Thoracic aorta (tissue), 2 donors: Measurements from ENCODE around the gene SPZ1. TPM values are rescaled to one million over a fixed set of nuclear protein-coding genes. Genes with fewer than 3 reads are reported as not detected.
"Not testable (repeated sequence)": the region's sequence is repeated elsewhere in the genome, so short reads cannot be mapped to it uniquely, and the experiment has no call there.

ENCODE experiments used
- ATAC-seq: fragments of 150-250 bp; one replicate; pipeline ENCODE4 v1.8.0; 2017; ENCODE audit warnings: low read depth; ENCODE audit not compliant: insufficient number of reproducible peaks, low FRiP score
- DNase-seq: peaks from one replicate; pipeline ENCODE4 v3.0.0-alpha.2; 2020; ENCODE audit warnings: low spot score
- H3K27ac ChIP-seq, 2 donors: fragments of 200-600 bp; sonication (generic); 1 replicate in 1 of 2; 2 replicates in 1 of 2; pipeline ENCODE4 v1.5.1; 2016; ENCODE audit warnings: mild to moderate bottlenecking in 2 of 2, moderate library complexity in 2 of 2
- H3K27me3 ChIP-seq: fragments of 200-600 bp; sonication (generic); replicated peaks from 2 replicates; pipeline ENCODE4 v1.6.0; 2016; ENCODE audit warnings: mild to moderate bottlenecking; ENCODE audit not compliant: insufficient read depth
- H3K36me3 ChIP-seq: fragments of 200-600 bp; sonication (generic); one replicate; pipeline ENCODE4 v1.5.1; 2016
- H3K4me1 ChIP-seq, 2 donors: fragments of 200-600 bp; sonication (generic); 1 replicate in 1 of 2; 2 replicates in 1 of 2; pipeline versions ENCODE4 v1.5.1 to v1.6.0; 2016; ENCODE audit warnings: low read depth in 2 of 2, mild to moderate bottlenecking in 1 of 2; ENCODE audit not compliant: control insufficient read depth in 1 of 2
- H3K4me3 ChIP-seq: fragments of 200-600 bp; sonication (generic); 2 replicates; pipeline ENCODE4 v1.5.1; 2016; ENCODE audit warnings: mild to moderate bottlenecking
- H3K9me3 ChIP-seq: fragments of 200-600 bp; sonication (generic); 2 replicates; pipeline ENCODE4 v1.5.1; 2016
- total RNA-seq, 2 donors: library from RNA; depleted of rRNA; stranded (reverse); fragments of >200 nt; gene quantifications; one replicate each; pipeline versions ENCODE4 v1.1.0 to v1.2.3, GENCODE V29; 2016
- TF ChIP-seq, protein P1 (sequence below): fragments of 200-600 bp; sonication (generic); IDR thresholded peaks from one replicate; pipeline ENCODE4 v1.5.1; 2019; ENCODE audit warnings: antibody characterized with exemption

SPZ1 gene, protein sequence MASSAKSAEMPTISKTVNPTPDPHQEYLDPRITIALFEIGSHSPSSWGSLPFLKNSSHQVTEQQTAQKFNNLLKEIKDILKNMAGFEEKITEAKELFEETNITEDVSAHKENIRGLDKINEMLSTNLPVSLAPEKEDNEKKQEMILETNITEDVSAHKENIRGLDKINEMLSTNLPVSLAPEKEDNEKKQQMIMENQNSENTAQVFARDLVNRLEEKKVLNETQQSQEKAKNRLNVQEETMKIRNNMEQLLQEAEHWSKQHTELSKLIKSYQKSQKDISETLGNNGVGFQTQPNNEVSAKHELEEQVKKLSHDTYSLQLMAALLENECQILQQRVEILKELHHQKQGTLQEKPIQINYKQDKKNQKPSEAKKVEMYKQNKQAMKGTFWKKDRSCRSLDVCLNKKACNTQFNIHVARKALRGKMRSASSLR
- total RNA-seq, result not detected

DNA sequence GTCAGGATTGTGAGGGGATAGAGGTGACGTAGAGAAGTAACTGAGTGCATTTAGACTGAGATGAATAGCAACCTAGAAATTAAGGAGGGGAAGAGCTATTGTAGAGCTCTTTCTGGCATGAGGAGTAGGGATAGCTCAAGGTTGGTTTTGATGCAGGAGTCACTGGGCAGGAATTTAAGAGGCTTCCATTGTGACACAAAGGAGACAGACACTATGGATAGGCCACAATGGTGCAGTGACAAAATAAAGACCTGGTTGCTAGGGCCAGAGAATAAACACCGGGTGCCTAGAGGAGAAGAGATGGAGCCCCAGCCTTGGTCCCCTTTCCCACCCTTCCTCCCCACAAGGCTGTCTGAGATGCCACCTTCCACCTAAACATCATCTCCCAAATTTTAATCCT lies at the start of gene SPZ1:
TSS of gene SPZ1 (plus strand) at position 301 of the 400 bp plus-strand sequence. CDS start 214 bp downstream, outside the sequence.
- ATAC-seq, result no peak
- H3K27ac ChIP-seq, result no peak within 1 kb of the TSS
- no peaks in the 10 kb centered on the region for H3K9me3 ChIP-seq
- TF ChIP-seq, protein P1, sequence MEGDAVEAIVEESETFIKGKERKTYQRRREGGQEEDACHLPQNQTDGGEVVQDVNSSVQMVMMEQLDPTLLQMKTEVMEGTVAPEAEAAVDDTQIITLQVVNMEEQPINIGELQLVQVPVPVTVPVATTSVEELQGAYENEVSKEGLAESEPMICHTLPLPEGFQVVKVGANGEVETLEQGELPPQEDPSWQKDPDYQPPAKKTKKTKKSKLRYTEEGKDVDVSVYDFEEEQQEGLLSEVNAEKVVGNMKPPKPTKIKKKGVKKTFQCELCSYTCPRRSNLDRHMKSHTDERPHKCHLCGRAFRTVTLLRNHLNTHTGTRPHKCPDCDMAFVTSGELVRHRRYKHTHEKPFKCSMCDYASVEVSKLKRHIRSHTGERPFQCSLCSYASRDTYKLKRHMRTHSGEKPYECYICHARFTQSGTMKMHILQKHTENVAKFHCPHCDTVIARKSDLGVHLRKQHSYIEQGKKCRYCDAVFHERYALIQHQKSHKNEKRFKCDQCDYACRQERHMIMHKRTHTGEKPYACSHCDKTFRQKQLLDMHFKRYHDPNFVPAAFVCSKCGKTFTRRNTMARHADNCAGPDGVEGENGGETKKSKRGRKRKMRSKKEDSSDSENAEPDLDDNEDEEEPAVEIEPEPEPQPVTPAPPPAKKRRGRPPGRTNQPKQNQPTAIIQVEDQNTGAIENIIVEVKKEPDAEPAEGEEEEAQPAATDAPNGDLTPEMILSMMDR, result no peak
- no peak within 1 kb of the TSS for H3K4me3 ChIP-seq
- DNase-seq, result no peak
- H3K27me3 ChIP-seq, result no peaks in the 10 kb centered on the region
- no peaks in the 10 kb centered on the region for H3K36me3 ChIP-seq
- no peaks in the 10 kb centered on the region for H3K4me1 ChIP-seq

DNA sequence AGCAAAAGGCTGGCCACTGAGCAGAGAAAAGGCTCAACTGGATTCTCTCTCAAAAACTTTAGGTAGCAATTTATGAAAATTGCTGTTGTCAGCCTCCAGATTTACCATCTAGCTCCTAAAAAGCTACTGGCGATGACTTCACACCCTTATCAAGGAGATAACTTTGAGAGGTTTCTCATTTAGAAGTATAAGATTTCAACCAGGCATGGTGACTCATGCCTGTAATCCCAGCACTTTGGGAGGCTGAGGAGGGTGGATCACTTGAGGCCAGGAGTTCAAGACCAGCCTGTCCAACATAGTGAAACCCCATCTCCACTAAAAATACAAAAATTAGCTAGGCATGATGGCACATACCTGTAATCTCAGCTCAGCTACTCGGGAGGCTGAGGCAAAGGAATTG lies 49.3 kb upstream of the SPZ1 start:
- H3K36me3 ChIP-seq, H3K27ac ChIP-seq, H3K4me3 ChIP-seq, H3K27me3 ChIP-seq, DNase-seq, H3K9me3 ChIP-seq, H3K4me1 ChIP-seq, ATAC-seq: not testable (repeated sequence)

DNA sequence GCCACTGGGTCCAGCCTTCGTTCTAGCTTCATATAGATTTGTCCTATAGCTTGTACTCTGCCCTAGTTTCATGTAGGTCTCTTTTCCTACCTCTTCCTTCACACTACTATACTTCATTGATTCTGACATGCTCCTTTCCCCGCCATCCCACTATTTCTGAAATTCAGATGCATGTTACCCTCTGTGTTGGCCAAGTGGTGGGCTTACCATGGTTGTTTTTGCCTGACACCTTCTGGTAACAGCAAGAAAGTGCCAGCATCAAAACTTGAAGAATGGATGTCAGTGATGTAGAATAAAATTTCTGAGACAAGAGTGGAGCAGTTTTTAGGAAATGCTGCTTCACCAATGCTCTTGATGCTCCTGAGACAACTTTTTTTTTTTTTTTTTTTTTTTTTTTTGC lies 44.5 kb upstream of the SPZ1 start:
- DNase-seq (no peak), ATAC-seq (no peak)
- Histone ChIP-seq H3K9me3 (no peaks in the 10 kb centered on the region), H3K4me3 (no peak overlapping the region), H3K4me1 (no peaks in the 10 kb centered on the region), H3K36me3 (no peaks in the 10 kb centered on the region), H3K27ac (no peak overlapping the region), H3K27me3 (no peaks in the 10 kb centered on the region)
- TF ChIP-seq, protein P1, result no peak

DNA sequence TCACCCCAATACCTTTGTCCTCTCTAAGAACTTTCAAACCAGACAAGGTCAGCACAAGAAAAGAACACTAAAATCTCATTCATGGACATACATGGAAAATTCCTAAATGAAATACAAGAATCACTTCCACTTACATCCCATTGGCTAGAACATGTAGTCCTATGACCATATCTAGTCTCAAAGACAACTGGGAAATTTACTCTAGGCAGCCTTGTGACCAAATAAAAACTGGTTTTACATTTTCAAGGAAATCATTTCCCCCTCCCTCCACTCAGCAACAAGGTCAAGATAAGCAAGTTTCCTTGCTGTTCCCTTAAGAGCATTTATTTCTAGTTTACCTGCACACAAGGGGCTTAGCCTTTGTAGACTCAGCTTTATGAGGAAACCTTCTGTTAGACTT lies 43.6 kb upstream of the SPZ1 start:
- TF ChIP-seq, protein P1, result no peak
- no peaks in the 10 kb centered on the region for H3K36me3 ChIP-seq
- H3K27me3 ChIP-seq, result no peaks in the 10 kb centered on the region
- H3K4me1 ChIP-seq, result no peaks in the 10 kb centered on the region
- DNase-seq (no peak), ATAC-seq (no peak)
- H3K4me3 ChIP-seq, result no peak overlapping the region
- no peaks in the 10 kb centered on the region for H3K9me3 ChIP-seq
- no peak overlapping the region for H3K27ac ChIP-seq

DNA sequence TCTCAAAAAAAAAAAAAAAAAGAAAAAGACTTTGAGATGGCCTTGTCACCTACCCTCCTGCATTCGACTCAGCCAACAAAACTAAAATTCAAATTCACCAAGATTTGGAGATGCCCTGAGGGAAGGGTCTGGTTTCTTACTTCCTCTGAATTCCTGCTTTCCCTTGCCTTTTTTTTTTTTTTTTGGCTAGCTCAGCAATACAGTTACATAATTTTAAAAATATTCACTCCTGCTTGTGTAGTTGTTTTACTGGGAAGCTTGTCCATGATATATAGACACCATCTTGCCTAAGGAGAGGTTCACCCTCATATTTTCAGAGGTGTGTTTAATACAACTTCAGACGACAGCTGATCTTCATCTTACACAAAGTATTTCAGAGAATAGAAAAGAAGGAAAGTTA lies 42.6 kb upstream of the SPZ1 start:
- no peaks in the 10 kb centered on the region for H3K9me3 ChIP-seq
- H3K27ac ChIP-seq, result no peak overlapping the region
- H3K36me3 ChIP-seq, result no peaks in the 10 kb centered on the region
- DNase-seq (no peak), ATAC-seq (no peak)
- no peak overlapping the region for H3K4me3 ChIP-seq
- no peaks in the 10 kb centered on the region for H3K4me1 ChIP-seq
- TF ChIP-seq, protein P1, result no peak
- H3K27me3 ChIP-seq, result no peaks in the 10 kb centered on the region
